ENCODE results near the gene STMND1. TPM values are rescaled to one million over a fixed set of nuclear protein-coding genes. Genes with fewer than 3 reads are reported as not detected.

Gene STMND1
- total and polyA plus RNA-seq, 10 of the 15 experiments (the other 5 are each of a cell fraction or from before 2014, with no cell fraction given), result 0.15 TPM; not detected in 9

DNA sequence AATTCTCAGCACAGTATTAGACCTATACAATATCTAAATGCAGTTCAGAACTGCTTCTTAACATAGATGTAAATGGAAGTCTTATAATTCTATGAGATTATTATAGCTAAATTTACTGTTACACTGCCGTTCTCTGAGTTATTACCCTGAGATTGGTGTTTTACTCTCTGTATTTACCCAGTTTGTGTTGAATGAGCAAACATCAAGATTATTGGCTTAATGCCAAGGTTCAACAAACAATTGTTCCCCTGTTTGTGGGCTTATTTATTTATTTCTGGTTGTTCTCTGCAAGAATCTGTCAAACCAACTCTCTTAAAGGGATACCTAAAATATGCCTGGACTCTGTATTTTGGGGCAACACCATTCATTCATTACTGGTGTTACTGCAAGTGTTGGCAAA is 5.2 kb upstream of the STMND1 start:
- H3K9me3 ChIP-seq (replicated peaks; ENCODE audit: control insufficient read depth, insufficient read depth, low read length), result no peaks in the 10 kb centered on the region
- ATAC-seq, result no peak
- ChIA-PET POLR2A (no interaction called here), SMC1A (ENCODE audit: uncharacterized antibody, unreplicated experiment) (interaction anchor here (1.0 kb wide), 1 partner anchor 9 kb away, joined by 3 read pairs; no protein-coding TSS in a partner anchor), RAD21 (ENCODE audit: unreplicated experiment) (no interaction called here), CTCF (interaction anchor here (0.8 kb wide), 1 partner anchor 8 kb away, joined by 3 read pairs; no protein-coding TSS in a partner anchor)
- peaks cover 0 to 3% of the 10 kb centered on the region in 2 experiments; a peak in 3 of 4 replicates for H3K27me3 ChIP-seq (replicated peaks in 1 of 2; ENCODE audit: control insufficient read depth in 2 of 2, insufficient read depth in 2 of 2, low read length in 1 of 2)
- no peak for FAIRE-seq
- intact Hi-C loops (cut with micrococcal nuclease; ENCODE audit: unreplicated experiment) (no loop called here), in situ Hi-C loops (cut with MboI) (no loop called here)
- no peaks in the 10 kb centered on the region for H3K36me3 ChIP-seq (ENCODE audit: control insufficient read depth in 2 of 2, insufficient read depth in 2 of 2, low read length in 1 of 2)
- H3K4me2 ChIP-seq (ENCODE audit: control insufficient read depth, insufficient read depth), result no peak overlapping the region
- H3K27ac ChIP-seq (ENCODE audit: control insufficient read depth, insufficient read depth), result no peak overlapping the region
- no peak overlapping the region for H2AFZ ChIP-seq (ENCODE audit: control insufficient read depth, low read depth, low read length)
- no peak overlapping the region for H3K9ac ChIP-seq (ENCODE audit: control insufficient read depth, insufficient read depth, low read length)
- DNase-seq (ENCODE audit: low read depth, low spot score), result no peak
- no peaks in the 10 kb centered on the region for H3K79me2 ChIP-seq (ENCODE audit: control insufficient read depth, insufficient read depth, low read length)
- TF ChIP-seq ZBED1 (IDR thresholded peaks at IDR 0.05; ENCODE audit: borderline replicate concordance) (no peak), POLR2AphosphoS5 (IDR thresholded peaks at IDR 0.05; ENCODE audit: low read length) (no peak), JUND (IDR thresholded peaks at IDR 0.05; ENCODE audit: low read depth, low read length) (no peak), STAT1 (conservative IDR thresholded peaks at IDR 0.05) (no peak), PAX5 (IDR thresholded peaks at IDR 0.05; ENCODE audit: borderline replicate concordance, low read depth, low read length) (no peak), CREM (IDR thresholded peaks at IDR 0.05; ENCODE audit: low read depth) (no peak), ESRRA (IDR thresholded peaks at IDR 0.05; ENCODE audit: low read length) (no peak), NBN (IDR thresholded peaks at IDR 0.05) (no peak)
- TF ChIP-seq, protein P1, sequence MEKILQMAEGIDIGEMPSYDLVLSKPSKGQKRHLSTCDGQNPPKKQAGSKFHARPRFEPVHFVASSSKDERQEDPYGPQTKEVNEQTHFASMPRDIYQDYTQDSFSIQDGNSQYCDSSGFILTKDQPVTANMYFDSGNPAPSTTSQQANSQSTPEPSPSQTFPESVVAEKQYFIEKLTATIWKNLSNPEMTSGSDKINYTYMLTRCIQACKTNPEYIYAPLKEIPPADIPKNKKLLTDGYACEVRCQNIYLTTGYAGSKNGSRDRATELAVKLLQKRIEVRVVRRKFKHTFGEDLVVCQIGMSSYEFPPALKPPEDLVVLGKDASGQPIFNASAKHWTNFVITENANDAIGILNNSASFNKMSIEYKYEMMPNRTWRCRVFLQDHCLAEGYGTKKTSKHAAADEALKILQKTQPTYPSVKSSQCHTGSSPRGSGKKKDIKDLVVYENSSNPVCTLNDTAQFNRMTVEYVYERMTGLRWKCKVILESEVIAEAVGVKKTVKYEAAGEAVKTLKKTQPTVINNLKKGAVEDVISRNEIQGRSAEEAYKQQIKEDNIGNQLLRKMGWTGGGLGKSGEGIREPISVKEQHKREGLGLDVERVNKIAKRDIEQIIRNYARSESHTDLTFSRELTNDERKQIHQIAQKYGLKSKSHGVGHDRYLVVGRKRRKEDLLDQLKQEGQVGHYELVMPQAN (conservative IDR thresholded peaks at IDR 0.05), result no peak
- TF ChIP-seq, protein P2, sequence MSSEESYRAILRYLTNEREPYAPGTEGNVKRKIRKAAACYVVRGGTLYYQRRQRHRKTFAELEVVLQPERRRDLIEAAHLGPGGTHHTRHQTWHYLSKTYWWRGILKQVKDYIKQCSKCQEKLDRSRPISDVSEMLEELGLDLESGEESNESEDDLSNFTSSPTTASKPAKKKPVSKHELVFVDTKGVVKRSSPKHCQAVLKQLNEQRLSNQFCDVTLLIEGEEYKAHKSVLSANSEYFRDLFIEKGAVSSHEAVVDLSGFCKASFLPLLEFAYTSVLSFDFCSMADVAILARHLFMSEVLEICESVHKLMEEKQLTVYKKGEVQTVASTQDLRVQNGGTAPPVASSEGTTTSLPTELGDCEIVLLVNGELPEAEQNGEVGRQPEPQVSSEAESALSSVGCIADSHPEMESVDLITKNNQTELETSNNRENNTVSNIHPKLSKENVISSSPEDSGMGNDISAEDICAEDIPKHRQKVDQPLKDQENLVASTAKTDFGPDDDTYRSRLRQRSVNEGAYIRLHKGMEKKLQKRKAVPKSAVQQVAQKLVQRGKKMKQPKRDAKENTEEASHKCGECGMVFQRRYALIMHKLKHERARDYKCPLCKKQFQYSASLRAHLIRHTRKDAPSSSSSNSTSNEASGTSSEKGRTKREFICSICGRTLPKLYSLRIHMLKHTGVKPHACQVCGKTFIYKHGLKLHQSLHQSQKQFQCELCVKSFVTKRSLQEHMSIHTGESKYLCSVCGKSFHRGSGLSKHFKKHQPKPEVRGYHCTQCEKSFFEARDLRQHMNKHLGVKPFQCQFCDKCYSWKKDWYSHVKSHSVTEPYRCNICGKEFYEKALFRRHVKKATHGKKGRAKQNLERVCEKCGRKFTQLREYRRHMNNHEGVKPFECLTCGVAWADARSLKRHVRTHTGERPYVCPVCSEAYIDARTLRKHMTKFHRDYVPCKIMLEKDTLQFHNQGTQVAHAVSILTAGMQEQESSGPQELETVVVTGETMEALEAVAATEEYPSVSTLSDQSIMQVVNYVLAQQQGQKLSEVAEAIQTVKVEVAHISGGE (CRISPR knock-in tag; IDR thresholded peaks at IDR 0.05), result no peak
- no peak overlapping the region for H3K4me3 ChIP-seq
- WGBS (ENCODE audit: insufficient coverage, insufficient replicate concordance, low lambda C conversion rate, missing lambda C conversion rate), result 52% methylated on average over 1 of the region's 1 CpG
- H4K20me1 ChIP-seq (ENCODE audit: control insufficient read depth, insufficient read depth), result no peaks in the 10 kb centered on the region
- BruUV-seq (replicated peaks), result no TSS peak
- no peaks in the 10 kb centered on the region for H3K4me1 ChIP-seq (ENCODE audit: control insufficient read depth, insufficient read depth, low read length)

Measured in GM12878 (cell line).